ENCODE data around the gene ZNRF1.

- TF ChIP-seq CTCF (IDR thresholded peaks at IDR 0.05; ENCODE audit: low read depth, low read length) (no peak), POLR2A (IDR thresholded peaks at IDR 0.05; ENCODE audit: extremely low read depth, insufficient read length) (peak; percentile 58)
Observed at GRCh38 chr16:74984529-74985296, 14.1 kb upstream of the ZNRF1 start, which contains the start of gene WDR59.
